GM18526 (cell line): ENCODE results near the gene TSPAN4.

Experiments used
- POLR2A ChIP-seq: IDR thresholded peaks from 3 replicates; pipeline ENCODE4 v1.6.1; 2011; ENCODE audit not compliant: insufficient read length; ENCODE audit errors: extremely low read depth

The TSPAN4 gene

GRCh38 chr11:869399-870126 is 26.9 kb downstream of the TSPAN4 start:
- TF ChIP-seq POLR2A: no peak

DNA sequence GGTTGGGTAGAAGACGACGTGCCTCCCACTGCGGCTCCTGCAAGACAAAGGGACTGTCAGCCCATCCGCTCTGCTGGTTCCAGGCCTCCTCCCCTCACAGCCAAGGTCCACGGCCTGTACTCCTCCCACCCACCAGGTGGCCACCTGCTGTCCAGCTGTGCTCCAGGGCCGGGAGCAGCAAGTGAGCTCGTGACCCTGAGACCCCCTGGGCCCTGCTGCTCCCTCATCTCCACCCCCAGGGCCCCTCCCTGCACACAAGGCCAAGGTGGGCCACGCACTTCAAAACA is 27.4 kb downstream of the TSPAN4 start:
- no peak for TF ChIP-seq POLR2A

GRCh38 chr11:870418-870817 is 27.8 kb downstream of the TSPAN4 start:
- no peak for TF ChIP-seq POLR2A

DNA sequence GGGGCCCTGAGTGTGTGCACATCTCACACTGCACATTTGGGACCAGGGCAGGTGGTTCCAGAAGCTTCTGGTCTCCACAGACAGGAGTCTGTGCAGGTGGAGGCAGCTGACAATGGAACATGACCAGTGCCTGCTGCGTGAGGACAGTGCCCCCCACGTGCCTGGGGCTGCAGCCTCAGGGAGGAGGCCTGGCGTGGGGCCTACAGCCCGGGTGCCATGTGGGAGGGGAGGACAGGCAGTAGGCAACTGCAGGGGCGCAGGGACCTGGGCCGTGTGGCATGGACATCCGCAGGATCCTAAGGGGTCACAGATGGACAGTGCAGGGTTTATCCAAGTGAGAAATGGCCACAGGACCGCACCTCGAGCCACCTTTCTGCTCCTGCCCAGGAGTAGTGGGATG is 28.8 kb downstream of the TSPAN4 start:
- no peak for TF ChIP-seq POLR2A

GRCh38 chr11:872799-873198 is 30.1 kb downstream of the TSPAN4 start:
- TF ChIP-seq POLR2A: no peak

- no peak for TF ChIP-seq POLR2A
Observed at GRCh38 chr11:873706-874105, 31.1 kb downstream of the TSPAN4 start.

GRCh38 chr11:875203-875602 is 32.6 kb downstream of the TSPAN4 start:
- no peak for TF ChIP-seq POLR2A

- no peak for TF ChIP-seq POLR2A
Observed at GRCh38 chr11:875769-876301, 33.2 kb downstream of the TSPAN4 start.

DNA sequence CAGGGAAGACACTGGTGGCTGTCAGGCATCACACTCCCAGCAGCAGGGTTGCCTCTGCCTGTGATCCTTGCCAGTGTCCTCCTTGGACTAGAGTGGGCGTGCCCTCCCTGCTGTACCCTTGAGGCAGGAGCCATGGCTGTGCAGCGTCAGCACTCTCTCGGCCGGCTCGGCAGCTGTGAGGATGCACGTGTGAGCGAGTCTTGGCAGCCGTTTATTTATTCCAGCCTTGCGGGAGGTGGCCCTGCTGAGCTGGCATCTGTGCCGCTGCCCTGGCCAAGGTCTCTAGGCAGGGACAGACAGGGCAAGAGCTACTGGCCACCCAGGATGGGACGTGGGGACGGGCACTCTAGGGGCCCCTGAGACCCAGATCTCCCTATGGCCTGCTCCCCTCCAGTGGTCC is 33.9 kb downstream of the TSPAN4 start:
- no peak for TF ChIP-seq POLR2A

DNA sequence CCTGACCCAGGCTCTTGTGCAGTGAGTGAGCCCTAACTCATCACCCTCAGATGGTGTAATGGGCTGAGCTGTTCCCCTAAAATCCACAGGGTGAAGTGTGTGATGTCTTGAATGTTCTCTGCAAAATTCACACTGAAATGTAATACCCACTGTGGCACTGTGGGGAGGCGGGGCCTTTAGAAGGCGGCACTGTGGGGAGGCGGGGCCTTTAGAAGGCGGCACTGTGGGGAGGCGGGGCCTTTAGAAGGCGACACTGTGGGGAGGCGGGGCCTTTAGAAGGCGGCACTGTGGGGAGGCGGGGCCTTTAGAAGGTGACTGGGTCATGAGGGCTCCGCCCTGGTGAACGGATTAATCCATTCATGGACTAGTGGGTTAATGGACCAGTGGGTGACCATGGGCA is 34.9 kb downstream of the TSPAN4 start:
- TF ChIP-seq POLR2A: no peak

- no peak for TF ChIP-seq POLR2A
Observed at GRCh38 chr11:880447-880846, 37.8 kb downstream of the TSPAN4 start.

- TF ChIP-seq POLR2A: no peak
Observed at GRCh38 chr11:882596-882995, 39.9 kb downstream of the TSPAN4 start.

- TF ChIP-seq POLR2A: no peak
Observed at GRCh38 chr11:883527-883926, 40.9 kb downstream of the TSPAN4 start.

DNA sequence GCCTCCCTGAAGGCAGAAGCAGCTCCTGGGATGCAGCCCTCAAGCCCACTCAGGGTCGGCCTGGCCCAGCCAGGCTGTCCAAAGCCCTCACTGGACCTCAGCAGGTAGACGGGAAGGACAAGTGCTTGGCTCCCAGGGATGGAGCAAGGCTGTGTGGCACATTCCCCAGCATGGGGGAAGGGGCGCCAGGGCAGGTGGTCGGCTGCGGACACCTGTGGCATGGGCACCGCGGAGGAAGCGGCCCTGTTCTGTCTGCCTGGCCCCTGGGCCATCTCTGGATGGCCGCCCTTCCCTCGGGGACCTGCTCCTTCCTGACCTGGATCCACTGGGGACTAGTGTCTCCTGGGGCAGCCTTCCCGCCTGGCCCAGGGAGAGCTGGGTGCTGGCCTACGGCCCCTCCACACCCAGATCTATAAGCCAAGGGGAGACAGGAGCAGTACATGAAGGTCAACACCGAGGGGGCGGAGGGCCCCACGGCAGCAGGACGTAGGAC is 42.0 kb downstream of the TSPAN4 start:
- TF ChIP-seq POLR2A: no peak

- no peak for TF ChIP-seq POLR2A
Observed at GRCh38 chr11:886568-886967, 43.9 kb downstream of the TSPAN4 start.

DNA sequence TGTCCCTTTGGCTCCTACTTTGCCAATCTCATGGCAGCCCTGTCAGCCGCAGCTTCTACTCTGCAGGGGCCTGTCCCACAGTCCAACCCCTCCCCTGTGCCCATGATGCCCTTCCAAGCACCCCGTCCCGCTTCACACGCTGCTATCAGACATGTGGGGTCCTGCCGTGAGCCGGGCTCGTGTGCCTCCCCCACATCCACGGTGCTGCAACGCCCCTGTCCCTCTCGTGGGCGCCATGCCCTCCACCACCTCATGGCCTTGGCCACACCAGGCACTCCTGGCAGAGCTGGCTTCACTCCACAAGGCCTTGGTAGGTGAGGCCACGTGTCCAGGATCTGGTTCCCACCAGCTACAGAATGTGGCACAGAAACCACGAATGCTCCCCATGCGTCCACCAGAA is 44.9 kb downstream of the TSPAN4 start:
- no peak for TF ChIP-seq POLR2A

DNA sequence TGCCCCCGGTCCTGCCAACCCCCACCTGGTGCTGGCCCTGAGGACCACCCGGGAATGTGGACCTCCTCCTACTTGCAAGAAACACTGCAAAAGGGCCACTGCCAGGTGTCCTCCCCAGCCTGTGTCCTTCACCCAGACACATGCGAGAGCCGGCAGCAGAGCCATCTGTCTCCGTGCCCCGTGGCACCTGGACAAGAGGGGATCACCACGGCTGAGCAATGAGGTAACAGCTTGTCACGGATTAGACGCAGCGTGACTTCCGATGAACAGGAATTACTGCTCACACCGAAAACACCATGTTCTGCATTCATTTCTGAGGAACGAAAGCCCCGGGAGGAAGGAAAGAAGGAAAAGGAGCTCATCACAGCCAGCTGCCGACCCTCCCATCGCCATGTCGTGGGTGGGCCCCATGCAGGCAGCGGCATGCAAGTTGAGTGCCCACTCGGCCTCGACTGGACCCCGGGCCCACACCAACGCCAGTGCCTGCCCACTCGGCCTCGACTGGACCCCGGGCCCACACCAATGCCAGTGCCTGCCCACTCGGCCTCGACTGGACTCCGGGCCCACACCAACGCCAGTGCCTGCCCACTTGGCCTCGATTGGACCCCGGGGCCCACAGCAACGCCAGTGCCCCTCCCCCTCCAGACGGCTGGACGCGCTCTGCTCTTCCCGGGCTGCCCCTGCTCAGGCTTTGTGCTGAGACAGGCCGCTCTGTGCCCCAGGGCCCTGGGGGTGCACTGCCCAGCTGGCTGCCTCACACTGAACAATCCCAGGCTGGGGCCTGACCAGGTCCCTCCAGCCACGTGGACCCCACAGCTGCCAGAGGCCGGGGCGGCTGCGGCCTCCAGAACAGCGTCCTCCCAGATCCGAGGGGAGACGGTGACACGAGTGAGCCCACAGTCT is 45.9 kb downstream of the TSPAN4 start:
- TF ChIP-seq POLR2A: no peak

- no peak for TF ChIP-seq POLR2A
Observed at GRCh38 chr11:889257-889656, 46.6 kb downstream of the TSPAN4 start.
